GM21717 (cell line): ENCODE measurements around the gene TMCC1.
"Not testable (repeated sequence)": the region's sequence is repeated elsewhere in the genome, so short reads cannot be mapped to it uniquely, and the experiment has no call there.

Source experiments
- ATAC-seq: cut with Tn5 transposase; IDR thresholded peaks from one replicate; pipeline ENCODE4 v1.9.1; 2021; ENCODE audit warnings: mild to moderate bottlenecking, moderate library complexity; ENCODE audit not compliant: unreplicated experiment

TMCC1 gene

GRCh38 chr3:129613367-129613740 lies 280.2 kb downstream of the TMCC1 start:
- no peak for ATAC-seq

DNA sequence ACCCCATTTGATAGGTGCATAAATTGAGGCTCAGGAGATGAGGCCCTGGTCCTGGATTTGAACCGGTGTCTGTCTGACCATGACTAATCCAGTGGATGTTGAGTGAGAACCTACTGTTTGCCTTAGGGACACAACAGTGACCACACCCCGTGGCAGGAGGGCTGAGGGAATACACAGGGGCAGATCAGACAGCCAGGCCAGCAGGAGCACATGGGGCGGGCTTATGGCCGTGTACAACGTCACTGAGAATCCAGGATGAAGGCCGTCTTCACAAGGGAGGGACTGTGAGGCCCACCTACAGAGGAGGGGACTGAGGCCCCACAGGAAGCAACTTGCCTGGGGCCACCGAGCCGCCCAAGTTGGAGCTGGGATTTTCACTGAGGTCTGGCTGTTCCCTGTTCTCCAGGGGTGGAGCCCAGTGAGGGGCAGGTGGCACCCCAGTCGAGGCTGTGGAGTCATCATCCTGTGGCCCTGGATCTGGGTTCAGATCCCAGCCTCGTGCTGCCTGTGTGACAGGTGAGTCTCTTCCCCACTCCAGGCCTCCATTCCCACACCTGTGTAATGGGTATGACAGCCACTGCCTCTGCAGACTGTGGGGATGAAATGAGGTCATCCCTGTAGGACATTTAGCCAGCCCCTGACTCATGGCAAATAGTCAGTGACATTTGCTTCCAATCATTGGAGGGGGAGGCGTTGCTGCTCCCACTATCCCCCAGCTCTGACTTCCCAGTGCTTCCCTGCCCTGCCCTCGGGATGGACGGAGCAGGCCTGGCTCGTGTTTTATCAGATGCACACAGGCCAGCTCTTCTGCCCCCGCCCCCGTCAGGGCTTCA lies 280.8 kb downstream of the TMCC1 start:
- ATAC-seq: no peak

GRCh38 chr3:129611812-129612533 lies 281.5 kb downstream of the TMCC1 start:
- no peak for ATAC-seq

- ATAC-seq: no peak
Observed at GRCh38 chr3:129611446-129611800, 282.1 kb downstream of the TMCC1 start.

GRCh38 chr3:129610794-129611445 lies 282.6 kb downstream of the TMCC1 start:
- ATAC-seq: not testable (repeated sequence)

GRCh38 chr3:129610276-129610675 lies 283.2 kb downstream of the TMCC1 start:
- no peak for ATAC-seq

GRCh38 chr3:129609591-129610182 lies 283.8 kb downstream of the TMCC1 start:
- ATAC-seq: no peak

DNA sequence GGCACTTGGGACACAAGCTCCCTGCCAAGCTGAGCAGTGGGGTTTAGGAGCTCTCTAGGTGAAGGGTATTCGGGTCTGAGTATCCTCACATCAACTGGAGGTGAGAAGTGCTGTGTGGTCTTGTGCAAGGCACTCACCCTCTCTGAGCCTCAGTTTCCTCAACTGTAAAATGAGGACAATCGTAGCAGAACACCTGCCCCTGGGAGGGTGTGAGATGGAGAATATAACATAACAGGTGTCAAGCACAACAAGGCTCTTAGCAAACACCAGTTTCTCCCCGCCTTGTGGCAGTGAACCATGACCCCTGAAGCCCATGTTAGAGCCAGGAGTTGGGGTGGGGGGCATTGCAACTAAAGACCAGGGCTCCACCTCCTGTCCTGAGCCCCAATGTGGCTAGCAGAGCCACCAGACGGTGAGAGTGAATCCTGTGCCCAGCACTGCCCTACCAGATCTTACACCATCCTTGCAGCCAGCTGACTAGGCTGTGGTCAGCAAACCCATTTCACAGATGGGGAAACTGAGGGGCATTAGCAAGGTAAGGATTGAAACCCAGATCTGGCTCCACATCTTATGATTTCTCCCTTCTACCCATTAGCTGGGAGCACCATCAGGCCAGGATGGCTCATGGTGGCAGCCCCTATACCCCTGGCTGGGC lies 284.4 kb downstream of the TMCC1 start:
- no peak for ATAC-seq

- ATAC-seq: no peak
Observed at GRCh38 chr3:129608087-129608935, 285.2 kb downstream of the TMCC1 start.

DNA sequence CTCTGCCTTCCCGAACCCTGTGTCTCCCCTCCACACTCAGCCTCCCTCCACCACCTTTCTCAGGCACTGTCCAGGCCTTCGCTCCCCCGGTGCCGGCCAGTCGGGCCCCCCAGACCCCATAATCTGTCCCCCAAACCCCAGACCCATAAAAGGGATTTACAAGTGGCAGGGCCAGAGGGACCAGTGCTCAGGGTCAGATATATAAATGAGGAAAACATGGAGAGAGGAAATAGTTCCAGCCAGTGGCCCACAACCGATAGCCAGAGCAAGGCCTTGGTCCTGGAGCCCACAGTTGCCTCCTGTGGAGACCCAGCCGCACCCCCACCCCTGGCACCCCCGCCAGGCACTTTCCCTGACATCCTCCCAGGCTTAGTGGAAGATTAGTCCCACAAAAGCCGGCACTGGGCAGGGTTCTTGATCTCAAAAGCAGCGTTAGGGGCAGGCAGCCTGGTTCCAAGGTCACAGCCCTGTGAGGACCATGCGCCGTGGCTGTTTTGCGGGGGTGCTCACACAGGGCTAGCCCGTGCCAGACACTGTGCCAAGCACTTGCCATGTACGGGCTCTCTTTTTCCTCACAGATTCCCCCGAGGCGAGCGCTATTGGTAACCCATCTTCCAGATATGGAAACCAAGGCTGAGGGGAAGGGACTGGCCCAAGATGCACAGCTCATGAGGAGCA lies 286.0 kb downstream of the TMCC1 start:
- no peak for ATAC-seq

- ATAC-seq: no peak
Observed at GRCh38 chr3:129606636-129607390, 286.7 kb downstream of the TMCC1 start, which contains the start of gene PLXND1. Gene PLXND1 (minus strand): TSS chr3:129606676. CDS start chr3:129606639, 37 bp downstream.

DNA sequence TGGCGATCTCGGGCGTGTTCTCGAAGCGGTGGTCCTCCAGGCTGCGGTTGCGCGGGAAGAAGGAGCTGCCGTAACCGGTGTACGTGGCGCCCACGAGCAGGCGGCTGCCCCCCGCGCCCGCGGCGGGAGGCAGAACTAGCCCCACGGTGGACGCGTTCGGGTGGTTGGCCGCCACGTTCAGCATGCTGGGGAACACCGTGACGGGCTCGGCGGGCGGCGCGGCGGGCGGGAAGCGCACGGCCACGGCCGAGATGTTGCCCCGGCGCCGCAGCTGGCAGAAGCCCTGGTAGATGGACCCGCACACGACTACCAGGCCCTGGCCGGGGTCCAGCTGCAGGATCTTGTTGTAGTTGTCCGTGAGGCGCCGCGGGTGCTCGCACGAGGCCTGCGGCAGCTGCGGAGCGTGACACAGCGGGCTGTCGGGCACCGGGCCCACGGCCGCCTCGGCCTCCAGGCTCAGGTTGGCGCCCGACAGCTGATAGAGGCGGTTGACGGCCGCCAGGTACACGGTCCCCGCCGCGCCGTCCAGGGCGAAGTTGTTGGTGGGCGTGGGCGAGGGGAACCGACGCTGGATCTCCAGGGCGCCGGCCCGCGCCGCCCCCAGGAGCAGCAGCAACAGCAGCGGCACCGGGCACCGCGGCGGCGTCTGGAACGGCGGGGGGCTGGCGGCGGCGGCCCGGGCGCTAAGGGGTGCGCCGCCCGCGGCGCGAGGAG lies 287.4 kb downstream of the TMCC1 start:
- no peak for ATAC-seq

GRCh38 chr3:129605203-129605921 lies 288.1 kb downstream of the TMCC1 start:
- no peak for ATAC-seq

DNA sequence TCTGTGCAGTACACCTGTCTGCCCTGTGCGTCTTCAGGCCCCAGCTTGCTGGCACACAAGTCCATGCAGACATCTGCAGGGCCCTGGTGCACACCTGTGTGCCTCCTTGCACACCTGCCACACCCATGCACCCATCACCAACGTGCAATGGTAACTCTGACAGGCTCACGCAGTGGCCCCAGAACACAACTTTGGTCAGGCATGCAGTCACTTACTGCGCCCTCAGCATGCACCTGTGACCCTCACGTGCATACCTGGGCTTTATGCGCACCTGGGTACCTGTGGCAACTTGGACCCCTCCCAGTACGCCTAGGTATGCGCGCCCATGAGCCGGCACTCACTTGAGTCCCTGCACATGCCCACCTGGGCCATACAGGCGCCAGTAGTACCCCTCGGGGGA lies 288.7 kb downstream of the TMCC1 start:
- no peak for ATAC-seq

DNA sequence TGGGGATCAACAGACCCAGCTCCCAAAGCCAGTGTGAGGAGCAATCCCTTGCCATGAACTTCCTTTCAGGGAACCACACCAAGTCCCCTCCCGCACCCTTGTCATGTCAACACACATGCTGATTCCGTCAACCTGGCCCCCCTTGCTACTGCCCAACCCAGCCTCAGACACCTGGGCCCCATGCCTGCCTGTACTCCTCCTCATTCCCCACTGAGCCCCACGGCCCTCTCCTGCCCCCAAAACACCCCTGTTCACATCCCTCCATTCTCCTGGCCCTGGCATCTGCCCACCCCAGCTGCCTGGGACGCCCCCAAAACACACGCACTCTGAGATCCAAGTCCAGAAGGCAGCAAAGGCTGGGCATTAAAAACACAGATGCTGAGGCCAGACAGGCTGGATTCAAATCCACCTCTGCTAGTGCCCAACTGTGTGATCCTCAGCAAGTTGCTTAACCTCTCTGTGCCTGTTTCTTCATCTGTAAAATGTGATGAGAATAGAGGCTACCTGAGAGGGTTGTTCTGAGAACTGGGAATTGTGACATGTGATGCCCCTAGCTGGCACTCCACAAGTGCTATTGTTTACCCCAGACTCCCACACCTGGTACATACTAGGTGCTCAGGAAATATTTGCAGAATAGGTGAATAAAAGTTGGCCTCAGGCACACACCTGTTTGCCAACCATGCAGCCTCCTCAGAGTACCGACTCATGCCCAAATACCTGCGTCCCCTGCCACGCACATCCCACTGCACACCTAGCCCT lies 289.3 kb downstream of the TMCC1 start:
- no peak for ATAC-seq

DNA sequence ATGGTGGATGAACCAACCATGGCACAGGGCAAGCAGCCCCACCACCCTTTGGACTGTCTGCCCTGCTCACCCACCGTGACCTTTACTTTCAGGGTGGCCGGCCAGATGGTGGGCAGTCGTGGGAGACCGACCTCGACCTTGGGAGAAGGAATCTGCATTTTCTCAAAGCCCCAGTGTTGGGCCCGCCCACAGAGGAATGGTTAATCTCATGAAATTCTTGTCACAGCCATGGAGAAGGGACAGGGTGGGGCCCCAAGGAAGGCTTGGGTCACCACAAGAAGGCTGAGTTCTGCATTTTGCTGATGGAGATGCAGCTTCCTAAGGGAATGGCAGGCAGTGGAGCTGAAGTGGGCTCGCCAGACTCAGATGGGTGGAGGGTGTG lies 290.0 kb downstream of the TMCC1 start:
- no peak for ATAC-seq
